ENCODE data around the gene TMIE.

DNA sequence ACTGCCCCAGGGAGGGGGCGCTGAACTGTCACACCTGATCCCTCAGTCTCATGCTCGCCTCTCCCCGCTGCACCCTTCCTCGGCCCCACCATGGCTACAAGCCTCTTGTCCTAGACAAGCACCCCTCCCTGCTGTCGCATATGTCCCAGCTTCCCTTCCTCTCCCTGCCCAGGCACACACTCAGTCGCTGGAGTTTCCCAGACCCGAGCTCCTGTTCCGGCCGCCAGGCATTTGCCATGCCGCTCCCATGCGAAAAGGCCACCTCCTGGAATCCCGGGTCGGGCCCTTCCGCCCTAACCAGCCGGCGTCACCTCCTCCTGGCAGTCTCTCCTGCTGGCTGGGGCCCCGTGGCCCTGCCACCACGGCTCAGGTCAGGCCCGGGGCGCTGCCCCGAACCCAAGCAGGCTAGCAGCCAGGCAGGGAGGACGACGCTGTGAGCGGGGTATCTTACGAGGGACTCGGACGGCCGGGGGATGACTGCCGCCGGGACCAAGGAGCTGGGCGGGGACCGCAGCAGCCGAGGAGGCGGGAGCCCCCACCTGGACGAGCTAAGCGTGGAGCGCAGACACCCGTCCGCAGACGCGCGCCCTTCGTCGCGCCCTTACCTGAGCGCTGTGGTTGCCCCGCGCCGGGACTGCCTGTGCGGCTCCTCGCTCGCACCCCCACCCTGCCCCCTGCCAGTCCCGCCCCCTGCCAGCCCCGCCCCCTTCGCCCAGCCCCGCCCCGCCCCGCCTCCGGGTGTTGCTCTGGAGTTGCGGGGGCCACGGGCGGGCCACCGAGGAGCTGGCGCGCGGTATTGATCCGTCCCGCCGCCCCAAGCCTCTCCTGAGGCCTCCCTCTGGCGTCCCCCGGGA, 7.9 kb upstream of the TMIE start, which contains the start of gene ALS2CL:
- TF ChIP-seq, protein P1, sequence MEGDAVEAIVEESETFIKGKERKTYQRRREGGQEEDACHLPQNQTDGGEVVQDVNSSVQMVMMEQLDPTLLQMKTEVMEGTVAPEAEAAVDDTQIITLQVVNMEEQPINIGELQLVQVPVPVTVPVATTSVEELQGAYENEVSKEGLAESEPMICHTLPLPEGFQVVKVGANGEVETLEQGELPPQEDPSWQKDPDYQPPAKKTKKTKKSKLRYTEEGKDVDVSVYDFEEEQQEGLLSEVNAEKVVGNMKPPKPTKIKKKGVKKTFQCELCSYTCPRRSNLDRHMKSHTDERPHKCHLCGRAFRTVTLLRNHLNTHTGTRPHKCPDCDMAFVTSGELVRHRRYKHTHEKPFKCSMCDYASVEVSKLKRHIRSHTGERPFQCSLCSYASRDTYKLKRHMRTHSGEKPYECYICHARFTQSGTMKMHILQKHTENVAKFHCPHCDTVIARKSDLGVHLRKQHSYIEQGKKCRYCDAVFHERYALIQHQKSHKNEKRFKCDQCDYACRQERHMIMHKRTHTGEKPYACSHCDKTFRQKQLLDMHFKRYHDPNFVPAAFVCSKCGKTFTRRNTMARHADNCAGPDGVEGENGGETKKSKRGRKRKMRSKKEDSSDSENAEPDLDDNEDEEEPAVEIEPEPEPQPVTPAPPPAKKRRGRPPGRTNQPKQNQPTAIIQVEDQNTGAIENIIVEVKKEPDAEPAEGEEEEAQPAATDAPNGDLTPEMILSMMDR (IDR thresholded peaks at IDR 0.05), result no peak
- peak in 1 of 2 donors; percentile 12 for TF ChIP-seq POLR2A (IDR thresholded peaks at IDR 0.05)

Measured in adrenal gland (tissue), 5 donors.